ENCODE measurements around the gene RACK1. TPM values are rescaled to one million over a fixed set of nuclear protein-coding genes. Genes with fewer than 3 reads are reported as not detected.
"Not testable (repeated sequence)": the region's sequence is repeated elsewhere in the genome, so short reads cannot be mapped to it uniquely, and the experiment has no call there.

The RACK1 gene
- total and polyA plus RNA-seq, 3 experiments from 2014 or later: 1,821 to 2,398 (median 2,341) TPM

DNA sequence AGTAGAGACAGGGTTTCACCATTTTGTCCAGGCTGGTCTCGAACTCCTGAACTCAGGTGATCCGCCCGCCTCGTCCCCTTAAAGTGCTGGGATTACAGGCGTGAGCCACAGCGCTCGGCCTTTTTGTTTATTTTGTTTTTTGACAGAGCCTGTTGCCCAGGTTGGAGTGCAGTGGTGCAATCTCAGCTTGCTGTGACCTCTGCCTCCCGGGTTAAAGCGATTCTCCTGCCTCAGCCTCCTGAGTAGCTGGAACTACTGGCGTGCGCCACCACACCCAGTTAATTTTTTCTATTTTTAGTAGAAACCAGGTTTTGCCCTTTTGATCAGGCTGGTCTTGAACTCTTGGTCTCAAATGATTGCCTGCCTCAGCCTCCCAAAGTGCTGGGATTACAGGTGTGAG lies 33.6 kb downstream of the RACK1 start:
- not testable (repeated sequence) for H3K9me3 Mint-ChIP-seq
- CTCF ChIA-PET: interaction anchor here (1.3 to 14.5 kb wide), 3 partner anchors 10 to 26 kb away, joined by 3 to 164 read pairs (median 5); no protein-coding TSS in a partner anchor

DNA sequence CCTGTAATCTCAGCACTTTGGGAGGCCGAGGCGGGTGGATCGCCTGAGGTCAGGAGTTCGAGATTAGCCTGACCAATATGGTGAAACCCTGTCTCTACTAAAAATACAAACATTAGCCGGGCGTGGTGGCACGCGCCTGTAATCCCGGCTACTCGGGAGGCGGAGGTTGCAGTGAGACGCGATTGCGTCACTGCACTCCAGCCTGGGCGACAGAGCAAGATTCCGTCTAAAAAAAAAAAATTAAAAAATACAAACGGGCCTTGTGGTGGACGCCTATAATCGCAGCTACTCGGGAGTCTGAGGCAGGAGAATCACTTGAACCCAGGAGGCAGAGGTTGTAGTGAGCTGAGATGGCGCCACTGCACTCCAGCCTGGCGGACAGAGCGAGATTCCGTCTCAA lies 34.7 kb downstream of the RACK1 start:
- ChIA-PET POLR2A (interaction anchor here (8.4 kb wide), 1 partner anchor 18 kb away, joined by 168 read pairs; no protein-coding TSS in a partner anchor), CTCF (interaction anchor here (2.6 to 14.5 kb wide), 3 partner anchors 14 to 52 kb away, joined by 13 to 164 read pairs (median 17); partner anchors contain the start of genes TRIM41 and TRIM52)
- DNase-seq; H3K27me3 ChIP-seq (ENCODE audit: insufficient read depth, low read length, poor library complexity, severe bottlenecking); H3K27ac Mint-ChIP-seq; H3K4me3 Mint-ChIP-seq; H3K36me3 ChIP-seq (ENCODE audit: insufficient read depth, low read length); H3K9me3 Mint-ChIP-seq; H3K27ac ChIP-seq (ENCODE audit: low read depth, low read length); H3K4me3 ChIP-seq (ENCODE audit: low read length); H3K9me3 ChIP-seq (ENCODE audit: low read length): not testable (repeated sequence)
- peaks cover 22% of the 10 kb centered on the region for H3K4me1 ChIP-seq (ENCODE audit: insufficient read depth, low read length)
- Mint-ChIP-seq H3K36me3 (peaks cover 0 to 13% (median 4%) of the 10 kb centered on the region in 3 donors), H3K27me3 (peaks cover 6 to 24% of the 10 kb centered on the region in 2 donors), H3K4me1 (peaks cover 33 to 35% (median 35%) of the 10 kb centered on the region in 3 donors)

More for the DNA sequence above, 33.6 kb downstream of the RACK1 start:
- POLR2A ChIA-PET; H3K4me3 ChIP-seq (ENCODE audit: low read length); H3K27me3 ChIP-seq (ENCODE audit: insufficient read depth, low read length, poor library complexity, severe bottlenecking); H3K9me3 ChIP-seq (ENCODE audit: low read length); H3K27ac ChIP-seq (ENCODE audit: low read depth, low read length); H3K4me3 Mint-ChIP-seq; H3K36me3 ChIP-seq (ENCODE audit: insufficient read depth, low read length); DNase-seq: not testable (repeated sequence)
- H3K36me3 Mint-ChIP-seq: peaks cover 0 to 12% (median 4%) of the 10 kb centered on the region in 3 donors
- H3K4me1 ChIP-seq (ENCODE audit: insufficient read depth, low read length): peaks cover 21% of the 10 kb centered on the region
- H3K27me3 Mint-ChIP-seq: peaks cover 3 to 24% of the 10 kb centered on the region in 2 donors
- H3K4me1 Mint-ChIP-seq: peaks cover 31 to 35% (median 35%) of the 10 kb centered on the region in 3 donors
- peak overlapping the region in 1 of 8 donors; percentile 17 for H3K27ac Mint-ChIP-seq

GRCh38 chr5:181207960-181208253 lies 35.8 kb downstream of the RACK1 start:
- Histone ChIP-seq H3K4me3 (ENCODE audit: low read length) (no peak overlapping the region), H3K27me3 (ENCODE audit: insufficient read depth, low read length, poor library complexity, severe bottlenecking) (no peaks in the 10 kb centered on the region), H3K4me1 (ENCODE audit: insufficient read depth, low read length) (peaks cover 28% of the 10 kb centered on the region), H3K36me3 (ENCODE audit: insufficient read depth, low read length) (no peaks in the 10 kb centered on the region), H3K27ac (ENCODE audit: low read depth, low read length) (peak overlapping the region; percentile 24), H3K9me3 (ENCODE audit: low read length) (no peaks in the 10 kb centered on the region)
- peak overlapping the region; percentile 86 to 98 (median 91) for H3K4me3 Mint-ChIP-seq
- peaks cover 0 to 9% (median 4%) of the 10 kb centered on the region in 5 donors for H3K9me3 Mint-ChIP-seq
- peaks cover 30 to 38% (median 36%) of the 10 kb centered on the region in 3 donors for H3K4me1 Mint-ChIP-seq
- peak overlapping the region in 7 of 8 donors; percentile 43 to 98 (median 93) for H3K27ac Mint-ChIP-seq
- DNase-seq: no peak
- H3K27me3 Mint-ChIP-seq: peaks cover 6 to 24% of the 10 kb centered on the region in 2 donors
- POLR2A ChIA-PET: interaction anchor here (1.0 to 8.4 kb wide), 7 partner anchors 9 to 53 kb away, joined by 3 to 168 read pairs (median 13); partner anchors contain the start of genes RACK1, TRIM41 and TRIM52
- CTCF ChIA-PET: interaction anchor here (1.0 to 14.5 kb wide), 9 partner anchors 9 to 378 kb away, joined by 3 to 164 read pairs (median 13); partner anchors contain the start of genes TRIM41 and TRIM52
- H3K36me3 Mint-ChIP-seq: peaks cover 0 to 10% (median under 1%) of the 10 kb centered on the region in 3 donors

- peak overlapping the region; percentile 84 to 98 (median 94) for H3K27ac Mint-ChIP-seq
- Histone ChIP-seq H3K27ac (ENCODE audit: low read depth, low read length) (peak overlapping the region; percentile 24), H3K4me3 (ENCODE audit: low read length) (peak overlapping the region; percentile 69), H3K36me3 (ENCODE audit: insufficient read depth, low read length) (no peaks in the 10 kb centered on the region), H3K9me3 (ENCODE audit: low read length) (no peaks in the 10 kb centered on the region), H3K27me3 (ENCODE audit: insufficient read depth, low read length, poor library complexity, severe bottlenecking) (no peaks in the 10 kb centered on the region), H3K4me1 (ENCODE audit: insufficient read depth, low read length) (peaks cover 28% of the 10 kb centered on the region)
- peaks cover 30 to 38% (median 36%) of the 10 kb centered on the region in 3 donors for H3K4me1 Mint-ChIP-seq
- H3K27me3 Mint-ChIP-seq: peaks cover 6 to 24% of the 10 kb centered on the region in 2 donors
- POLR2A ChIA-PET: interaction anchor here (0.6 to 8.4 kb wide), 9 partner anchors 9 to 617 kb away, joined by 3 to 168 read pairs (median 12); partner anchors contain the start of genes RACK1, TRIM41 and TRIM52
- peak overlapping the region; percentile 86 to 98 (median 91) for H3K4me3 Mint-ChIP-seq
- DNase-seq: peak; percentile 49 to 80 (median 77)
- H3K36me3 Mint-ChIP-seq: peaks cover 0 to 10% (median 0%) of the 10 kb centered on the region in 3 donors
- H3K9me3 Mint-ChIP-seq: peaks cover 0 to 9% (median 4%) of the 10 kb centered on the region in 5 donors
- CTCF ChIA-PET: interaction anchor here (0.7 to 14.5 kb wide), 12 partner anchors 9 to 377 kb away, joined by 3 to 164 read pairs (median 4); partner anchors contain the start of genes TRIM41 and TRIM52
Measured at GRCh38 chr5:181207214-181207959, 36.3 kb downstream of the RACK1 start.

DNA sequence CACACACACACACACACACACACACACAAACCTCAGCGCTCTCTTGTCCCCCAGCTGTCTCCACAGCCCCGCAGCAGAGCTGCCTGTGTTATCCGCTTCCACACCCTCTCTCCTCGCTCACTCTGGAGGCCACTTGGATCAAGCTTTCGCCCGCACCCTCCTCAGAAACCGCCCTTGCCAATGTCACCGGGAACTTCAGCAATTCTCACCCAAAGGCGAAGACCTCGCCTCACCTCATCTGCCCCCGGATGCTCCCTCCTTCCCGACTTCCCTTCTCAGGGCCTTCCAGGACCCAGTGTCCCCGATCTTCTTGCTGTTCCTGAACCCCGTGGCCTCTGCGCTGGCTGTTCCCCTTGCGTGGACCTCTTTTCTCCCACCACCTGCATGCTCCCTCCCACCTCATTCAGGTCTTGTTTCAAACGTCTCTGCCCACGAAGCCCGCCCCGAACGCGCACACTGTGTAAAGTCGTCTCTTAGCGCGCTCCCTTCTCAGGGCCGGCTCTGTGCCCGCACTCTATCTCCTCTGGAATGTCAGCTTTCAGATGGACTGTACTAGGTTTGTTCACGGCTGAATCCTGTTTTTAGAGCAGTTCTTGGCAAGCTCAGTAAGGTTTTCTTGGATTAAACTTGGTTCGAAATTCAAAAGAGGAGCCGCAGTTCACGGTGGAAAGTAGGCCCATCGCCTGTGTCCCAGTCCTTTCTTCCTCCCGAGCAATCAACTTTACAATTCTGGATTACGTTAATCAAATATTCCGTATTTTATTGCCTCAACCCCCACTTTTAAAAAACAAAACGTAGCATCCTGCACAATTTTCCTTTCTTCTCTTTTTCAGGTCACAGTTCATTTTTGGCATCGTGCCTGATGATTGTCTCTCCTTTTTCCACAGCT lies 37.7 kb downstream of the RACK1 start:
- no peaks in the 10 kb centered on the region for H3K27me3 ChIP-seq (ENCODE audit: insufficient read depth, low read length, poor library complexity, severe bottlenecking)
- peaks cover 30 to 38% (median 34%) of the 10 kb centered on the region in 3 donors for H3K4me1 Mint-ChIP-seq
- DNase-seq: peak in 1 of 5 donors; percentile 51
- H3K27me3 Mint-ChIP-seq: peaks cover 6 to 24% of the 10 kb centered on the region in 2 donors
- H3K36me3 Mint-ChIP-seq: peaks cover 0 to 10% (median 0%) of the 10 kb centered on the region in 3 donors
- no peak overlapping the region for H3K27ac ChIP-seq (ENCODE audit: low read depth, low read length)
- peaks cover 0 to 9% (median 4%) of the 10 kb centered on the region in 5 donors for H3K9me3 Mint-ChIP-seq
- peak overlapping the region; percentile 69 for H3K4me3 ChIP-seq (ENCODE audit: low read length)
- ChIA-PET POLR2A (interaction anchor here (0.5 to 8.4 kb wide), 6 partner anchors 11 to 55 kb away, joined by 3 to 168 read pairs (median 16); partner anchors contain the start of genes TRIM41 and TRIM52), CTCF (interaction anchor here (1.5 to 14.5 kb wide), 6 partner anchors 11 to 376 kb away, joined by 4 to 164 read pairs (median 16); partner anchors contain the start of genes TRIM41 and TRIM52)
- H3K27ac Mint-ChIP-seq: peak overlapping the region; percentile 84 to 98 (median 94)
- no peaks in the 10 kb centered on the region for H3K9me3 ChIP-seq (ENCODE audit: low read length)
- peak overlapping the region; percentile 86 to 98 (median 91) for H3K4me3 Mint-ChIP-seq
- no peaks in the 10 kb centered on the region for H3K36me3 ChIP-seq (ENCODE audit: insufficient read depth, low read length)
- H3K4me1 ChIP-seq (ENCODE audit: insufficient read depth, low read length): peaks cover 28% of the 10 kb centered on the region

GRCh38 chr5:181204826-181205760 lies 38.6 kb downstream of the RACK1 start, which contains the start of gene TRIM7:
Gene TRIM7 (minus strand): TSS chr5:181205196. CDS start chr5:181205110, 86 bp downstream.
- peaks cover 0 to 9% (median 4%) of the 10 kb centered on the region in 5 donors for H3K9me3 Mint-ChIP-seq

More at GRCh38 chr5:181204826-181205760, 38.6 kb downstream of the RACK1 start, which contains the start of gene TRIM7:
- H3K27me3 ChIP-seq (ENCODE audit: insufficient read depth, low read length, poor library complexity, severe bottlenecking): no peaks in the 10 kb centered on the region
- H3K9me3 ChIP-seq (ENCODE audit: low read length): no peaks in the 10 kb centered on the region
- no peak for DNase-seq
- H3K36me3 Mint-ChIP-seq: peaks cover 0 to 10% (median 0%) of the 10 kb centered on the region in 3 donors
- peaks cover 30 to 38% (median 34%) of the 10 kb centered on the region in 3 donors for H3K4me1 Mint-ChIP-seq
- no peaks in the 10 kb centered on the region for H3K36me3 ChIP-seq (ENCODE audit: insufficient read depth, low read length)
- POLR2A ChIA-PET: interaction anchor here (0.7 to 8.4 kb wide), 4 partner anchors 9 to 32 kb away, joined by 3 to 168 read pairs (median 18); partner anchors contain the start of gene TRIM41
- peak within 1 kb of the TSS; percentile 42 to 98 (median 94) for H3K27ac Mint-ChIP-seq
- peak within 1 kb of the TSS; percentile 69 for H3K4me3 ChIP-seq (ENCODE audit: low read length)
- H3K4me3 Mint-ChIP-seq: peak within 1 kb of the TSS; percentile 87 to 98 (median 92)
- CTCF ChIA-PET: interaction anchor here (1.0 to 14.5 kb wide), 6 partner anchors 12 to 57 kb away, joined by 3 to 164 read pairs (median 4); partner anchors contain the start of gene TRIM52
- no peak within 1 kb of the TSS for H3K27ac ChIP-seq (ENCODE audit: low read depth, low read length)
- H3K4me1 ChIP-seq (ENCODE audit: insufficient read depth, low read length): peaks cover 25% of the 10 kb centered on the region
- peaks cover 6 to 24% of the 10 kb centered on the region in 2 donors for H3K27me3 Mint-ChIP-seq

Data from CD8-positive, alpha-beta memory T cell (primary cell).